ENCODE measurements around the gene LHX4. TPM values are rescaled to one million over a fixed set of nuclear protein-coding genes. Genes with fewer than 3 reads are reported as not detected.

Gene LHX4
- total and polyA plus RNA-seq, 2 of the 4 experiments (the other 2 are of a cell fraction), result 0.05 to 0.18 TPM

DNA sequence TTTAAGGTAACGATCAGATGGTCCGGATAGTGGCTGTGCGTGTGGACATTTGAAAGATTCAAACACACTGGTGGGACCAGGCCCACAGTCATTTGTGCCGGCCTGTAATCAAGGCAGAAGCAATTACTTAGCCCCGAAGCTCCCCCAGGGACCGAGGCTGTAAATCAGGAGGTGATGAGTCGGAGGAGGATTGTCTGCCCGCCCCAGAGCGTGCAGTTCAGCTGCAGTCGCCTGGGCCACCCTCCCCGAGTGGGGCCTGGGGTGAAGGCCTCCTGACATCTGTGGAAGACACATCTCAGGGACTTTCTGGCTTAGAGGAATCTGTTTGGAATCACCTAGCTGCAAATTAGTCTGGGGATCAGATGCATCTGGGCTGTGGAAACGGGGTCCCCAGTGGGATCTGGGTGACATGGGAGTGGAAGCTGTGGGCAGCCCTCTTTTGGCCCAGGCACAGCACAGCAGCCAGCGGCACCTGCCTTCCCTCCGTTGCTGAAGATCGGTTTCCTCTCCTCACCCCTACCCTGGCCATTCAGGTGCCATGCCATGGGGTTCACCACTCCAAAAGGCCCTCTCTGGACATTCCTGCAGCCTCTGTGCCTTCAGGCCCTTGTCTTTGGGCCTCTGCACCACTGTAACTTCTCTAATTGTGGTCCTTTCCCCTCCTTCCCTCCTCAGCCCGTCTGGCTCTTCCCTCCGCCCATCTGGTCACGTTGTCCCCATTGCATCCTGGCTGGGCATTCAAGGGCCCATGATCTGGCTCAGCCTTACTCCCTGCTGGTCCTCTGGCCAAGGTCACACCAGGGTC is 25.7 kb downstream of the LHX4 start:
- ATAC-seq (ENCODE audit: low read depth), result no peak
- TF ChIP-seq MXI1 (IDR thresholded peaks at IDR 0.05; ENCODE audit: borderline replicate concordance, low read depth, low read length) (no peak), NFE2L2 (IDR thresholded peaks at IDR 0.05; ENCODE audit: low read depth, low read length) (no peak), FOS (IDR thresholded peaks at IDR 0.05; ENCODE audit: low read depth, low read length) (no peak), CHD1 (IDR thresholded peaks at IDR 0.05; ENCODE audit: low read depth, low read length) (no peak), RCOR1 (IDR thresholded peaks at IDR 0.05; ENCODE audit: insufficient replicate concordance, low read length) (no peak), CEBPB (IDR thresholded peaks at IDR 0.05; ENCODE audit: low read depth, low read length) (no peak), BHLHE40 (IDR thresholded peaks at IDR 0.05; ENCODE audit: low read depth, low read length) (no peak), RFX5 (IDR thresholded peaks at IDR 0.05; ENCODE audit: low read depth, low read length) (no peak), SMC3 (IDR thresholded peaks at IDR 0.05; ENCODE audit: low read depth, low read length) (no peak), RAD21 (IDR thresholded peaks at IDR 0.05; ENCODE audit: low read length) (no peak), POLR2A (IDR thresholded peaks at IDR 0.05; ENCODE audit: low read depth, low read length) (no peak), MAFK (IDR thresholded peaks at IDR 0.05; ENCODE audit: low read depth, low read length) (no peak)
- TF ChIP-seq, protein P1, sequence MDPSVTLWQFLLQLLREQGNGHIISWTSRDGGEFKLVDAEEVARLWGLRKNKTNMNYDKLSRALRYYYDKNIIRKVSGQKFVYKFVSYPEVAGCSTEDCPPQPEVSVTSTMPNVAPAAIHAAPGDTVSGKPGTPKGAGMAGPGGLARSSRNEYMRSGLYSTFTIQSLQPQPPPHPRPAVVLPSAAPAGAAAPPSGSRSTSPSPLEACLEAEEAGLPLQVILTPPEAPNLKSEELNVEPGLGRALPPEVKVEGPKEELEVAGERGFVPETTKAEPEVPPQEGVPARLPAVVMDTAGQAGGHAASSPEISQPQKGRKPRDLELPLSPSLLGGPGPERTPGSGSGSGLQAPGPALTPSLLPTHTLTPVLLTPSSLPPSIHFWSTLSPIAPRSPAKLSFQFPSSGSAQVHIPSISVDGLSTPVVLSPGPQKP (IDR thresholded peaks at IDR 0.05; ENCODE audit: borderline replicate concordance, low read depth, low read length), result no peak
- TF ChIP-seq, protein P2, sequence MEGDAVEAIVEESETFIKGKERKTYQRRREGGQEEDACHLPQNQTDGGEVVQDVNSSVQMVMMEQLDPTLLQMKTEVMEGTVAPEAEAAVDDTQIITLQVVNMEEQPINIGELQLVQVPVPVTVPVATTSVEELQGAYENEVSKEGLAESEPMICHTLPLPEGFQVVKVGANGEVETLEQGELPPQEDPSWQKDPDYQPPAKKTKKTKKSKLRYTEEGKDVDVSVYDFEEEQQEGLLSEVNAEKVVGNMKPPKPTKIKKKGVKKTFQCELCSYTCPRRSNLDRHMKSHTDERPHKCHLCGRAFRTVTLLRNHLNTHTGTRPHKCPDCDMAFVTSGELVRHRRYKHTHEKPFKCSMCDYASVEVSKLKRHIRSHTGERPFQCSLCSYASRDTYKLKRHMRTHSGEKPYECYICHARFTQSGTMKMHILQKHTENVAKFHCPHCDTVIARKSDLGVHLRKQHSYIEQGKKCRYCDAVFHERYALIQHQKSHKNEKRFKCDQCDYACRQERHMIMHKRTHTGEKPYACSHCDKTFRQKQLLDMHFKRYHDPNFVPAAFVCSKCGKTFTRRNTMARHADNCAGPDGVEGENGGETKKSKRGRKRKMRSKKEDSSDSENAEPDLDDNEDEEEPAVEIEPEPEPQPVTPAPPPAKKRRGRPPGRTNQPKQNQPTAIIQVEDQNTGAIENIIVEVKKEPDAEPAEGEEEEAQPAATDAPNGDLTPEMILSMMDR (conservative IDR thresholded peaks at IDR 0.05; ENCODE audit: low read depth, low read length), result no peak
- TF ChIP-seq, protein P3, sequence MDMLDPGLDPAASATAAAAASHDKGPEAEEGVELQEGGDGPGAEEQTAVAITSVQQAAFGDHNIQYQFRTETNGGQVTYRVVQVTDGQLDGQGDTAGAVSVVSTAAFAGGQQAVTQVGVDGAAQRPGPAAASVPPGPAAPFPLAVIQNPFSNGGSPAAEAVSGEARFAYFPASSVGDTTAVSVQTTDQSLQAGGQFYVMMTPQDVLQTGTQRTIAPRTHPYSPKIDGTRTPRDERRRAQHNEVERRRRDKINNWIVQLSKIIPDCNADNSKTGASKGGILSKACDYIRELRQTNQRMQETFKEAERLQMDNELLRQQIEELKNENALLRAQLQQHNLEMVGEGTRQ (IDR thresholded peaks at IDR 0.05; ENCODE audit: low read depth, low read length), result no peak

More for the DNA sequence above, 25.7 kb downstream of the LHX4 start:
- Histone ChIP-seq H3K4me1 (ENCODE audit: control insufficient read depth, insufficient read depth, low read length) (no peaks in the 10 kb centered on the region), H3K23ac (ENCODE audit: low read depth, low read length) (no peak overlapping the region), H2BK20ac (ENCODE audit: low read depth, low read length) (no peak overlapping the region), H2BK15ac (ENCODE audit: low read depth, low read length) (no peak overlapping the region), H3K9me1 (ENCODE audit: insufficient read depth, low read length) (no peaks in the 10 kb centered on the region), H3K4ac (ENCODE audit: low read depth, low read length) (no peak overlapping the region), H3K4me2 (ENCODE audit: low read depth, low read length) (no peak overlapping the region), H3K14ac (replicated peaks; ENCODE audit: low read depth, low read length) (no peak overlapping the region), H2BK5ac (ENCODE audit: low read depth, low read length, poor library complexity, severe bottlenecking) (no peak overlapping the region), H2BK120ac (ENCODE audit: low read depth, low read length) (no peak overlapping the region), H4K8ac (ENCODE audit: low read depth in 2 of 2, low read length in 2 of 2) (no peak overlapping the region), H2AK5ac (ENCODE audit: low read depth, low read length) (no peak overlapping the region), H3K4me3 (ENCODE audit: insufficient read depth, low read depth, low read length) (no peak overlapping the region), H3K18ac (ENCODE audit: low read depth, low read length) (no peak overlapping the region), H2AFZ (replicated peaks; ENCODE audit: low read length, poor library complexity) (peak overlapping the region; percentile 57), H4K20me1 (ENCODE audit: insufficient read depth, low read length) (no peaks in the 10 kb centered on the region), H3K27ac (ENCODE audit: insufficient read depth, low read length) (no peak overlapping the region), H4K91ac (ENCODE audit: insufficient read depth, low read depth, low read length) (no peak overlapping the region), H2AK9ac (replicated peaks; ENCODE audit: low read depth, low read length, poor library complexity) (no peak overlapping the region), H3K9ac (ENCODE audit: low read depth, low read length) (no peak overlapping the region), H3K36me3 (ENCODE audit: control insufficient read depth, insufficient read depth, low read length) (no peaks in the 10 kb centered on the region), H4K5ac (ENCODE audit: low read depth, low read length) (no peak overlapping the region), H3K27me3 (ENCODE audit: control insufficient read depth, insufficient read depth, low read length) (peaks cover 29% of the 10 kb centered on the region), H3K56ac (ENCODE audit: extremely low read depth, insufficient read depth, low read length) (no peak overlapping the region), H3K9me3 (ENCODE audit: control insufficient read depth, insufficient read depth, low read length) (no peaks in the 10 kb centered on the region), H3K79me1 (ENCODE audit: low read depth in 1 of 2, low read length in 2 of 2) (no peaks in the 10 kb centered on the region)
- POLR2A ChIA-PET (ENCODE audit: unreplicated experiment), result no interaction called here
- no TSS peak for BruUV-seq (replicated peaks)
- dilution Hi-C loops (cut with HindIII; ENCODE audit: low sequenced_read_pairs, unreplicated experiment) (no loop called here), in situ Hi-C loops (cut with MboI; ENCODE audit: low sequenced_read_pairs) (loop anchor here (25.0 kb wide), 1 partner anchor 907 kb away; no protein-coding TSS in a partner anchor), intact Hi-C loops (cut with micrococcal nuclease) (no loop called here)
- 83% methylated on average over 9 of the region's 18 CpGs; no CpG with 5 or more reads in 1 of the 2 experiments for WGBS, 2 experiments (ENCODE audit: extremely low coverage in 2 of 2, insufficient read length in 1 of 2)
- CTCF ChIA-PET, result interaction anchor here (1.1 kb wide), 1 partner anchor 222 kb away, joined by 3 read pairs; no protein-coding TSS in a partner anchor
- no peak for DNase-seq

Measured in IMR-90 (cell line).